ENCODE results near the gene CYFIP2. TPM values are rescaled to one million over a fixed set of nuclear protein-coding genes. Genes with fewer than 3 reads are reported as not detected.

CYFIP2 gene
- total RNA-seq, 1 donor from 2014 or later: 42.9 TPM

DNA sequence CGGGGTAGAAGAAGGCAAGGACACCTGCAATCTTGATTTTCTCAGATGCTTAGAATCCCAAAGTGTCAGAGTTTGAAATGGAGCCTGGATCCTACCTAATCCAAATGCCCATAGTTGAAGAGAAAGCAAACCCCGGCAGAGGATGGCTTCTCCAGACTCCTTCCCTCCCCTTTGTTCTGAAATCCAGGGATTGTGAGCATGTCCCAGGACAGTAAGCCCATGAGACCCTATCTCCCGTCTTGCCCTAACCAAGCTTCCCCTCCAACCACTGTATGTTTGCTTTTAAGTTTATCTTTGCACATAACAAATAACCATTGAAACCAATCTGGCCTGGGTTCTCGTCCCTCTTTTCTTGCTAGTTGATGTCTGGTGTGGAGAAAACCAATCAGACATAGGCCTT lies 115.8 kb downstream of the CYFIP2 start:
- TF ChIP-seq, protein P1, sequence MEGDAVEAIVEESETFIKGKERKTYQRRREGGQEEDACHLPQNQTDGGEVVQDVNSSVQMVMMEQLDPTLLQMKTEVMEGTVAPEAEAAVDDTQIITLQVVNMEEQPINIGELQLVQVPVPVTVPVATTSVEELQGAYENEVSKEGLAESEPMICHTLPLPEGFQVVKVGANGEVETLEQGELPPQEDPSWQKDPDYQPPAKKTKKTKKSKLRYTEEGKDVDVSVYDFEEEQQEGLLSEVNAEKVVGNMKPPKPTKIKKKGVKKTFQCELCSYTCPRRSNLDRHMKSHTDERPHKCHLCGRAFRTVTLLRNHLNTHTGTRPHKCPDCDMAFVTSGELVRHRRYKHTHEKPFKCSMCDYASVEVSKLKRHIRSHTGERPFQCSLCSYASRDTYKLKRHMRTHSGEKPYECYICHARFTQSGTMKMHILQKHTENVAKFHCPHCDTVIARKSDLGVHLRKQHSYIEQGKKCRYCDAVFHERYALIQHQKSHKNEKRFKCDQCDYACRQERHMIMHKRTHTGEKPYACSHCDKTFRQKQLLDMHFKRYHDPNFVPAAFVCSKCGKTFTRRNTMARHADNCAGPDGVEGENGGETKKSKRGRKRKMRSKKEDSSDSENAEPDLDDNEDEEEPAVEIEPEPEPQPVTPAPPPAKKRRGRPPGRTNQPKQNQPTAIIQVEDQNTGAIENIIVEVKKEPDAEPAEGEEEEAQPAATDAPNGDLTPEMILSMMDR (IDR thresholded peaks at IDR 0.05; ENCODE audit: unreplicated experiment): no peak
- Mint-ChIP-seq H3K4me3 (ENCODE audit: unreplicated experiment) (no peak overlapping the region), H3K36me3 (ENCODE audit: low read depth, unreplicated experiment) (peaks cover 17% of the 10 kb centered on the region), H3K27me3 (ENCODE audit: unreplicated experiment) (peaks cover 2% of the 10 kb centered on the region), H3K27ac (ENCODE audit: unreplicated experiment) (no peak overlapping the region), H3K9me3 (ENCODE audit: unreplicated experiment) (no peaks in the 10 kb centered on the region), H3K4me1 (ENCODE audit: unreplicated experiment) (peaks cover 12% of the 10 kb centered on the region)
- no peak for DNase-seq (ENCODE audit: low spot score)

DNA sequence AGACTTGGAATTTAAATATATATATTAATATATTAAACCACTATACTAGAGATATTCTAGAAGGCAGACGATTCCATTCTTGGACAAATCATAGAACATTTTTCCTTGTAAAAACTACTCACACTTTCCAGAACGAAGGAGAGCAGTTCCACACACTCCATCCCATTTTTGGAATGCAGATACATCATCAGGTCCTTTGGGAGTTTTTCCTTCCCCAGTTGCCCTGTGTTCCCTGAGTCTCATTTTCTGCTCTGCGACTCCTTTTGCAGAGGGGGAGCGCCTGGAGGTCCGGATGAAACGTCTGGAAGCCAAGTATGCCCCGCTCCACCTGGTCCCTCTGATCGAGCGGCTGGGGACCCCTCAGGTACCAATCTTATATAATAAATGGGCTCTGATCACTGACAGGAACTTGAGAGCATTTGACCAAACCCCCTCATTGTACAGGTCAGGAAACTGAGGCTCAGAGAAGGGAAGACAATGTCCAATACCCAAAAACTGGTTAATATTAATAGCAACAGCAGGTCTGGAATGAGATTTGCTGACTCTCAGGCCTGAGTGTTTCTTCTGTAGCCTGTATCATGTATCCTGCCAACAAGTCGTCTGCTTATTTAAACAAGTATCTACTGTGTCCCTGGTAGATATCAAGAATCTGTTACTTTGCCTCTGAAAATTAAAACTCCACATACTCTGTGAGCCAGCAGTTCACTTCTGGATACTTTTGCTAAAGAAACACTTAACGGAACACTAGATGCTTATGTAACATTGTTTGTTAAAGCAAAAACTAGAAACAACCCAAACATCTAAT lies 117.3 kb downstream of the CYFIP2 start:
- Mint-ChIP-seq H3K27ac (ENCODE audit: unreplicated experiment) (no peak overlapping the region), H3K36me3 (ENCODE audit: low read depth, unreplicated experiment) (peaks cover 10% of the 10 kb centered on the region), H3K4me3 (ENCODE audit: unreplicated experiment) (no peak overlapping the region), H3K27me3 (ENCODE audit: unreplicated experiment) (peaks cover 2% of the 10 kb centered on the region), H3K4me1 (ENCODE audit: unreplicated experiment) (peaks cover 12% of the 10 kb centered on the region), H3K9me3 (ENCODE audit: unreplicated experiment) (no peaks in the 10 kb centered on the region)
- no peak for DNase-seq (ENCODE audit: low spot score)
- TF ChIP-seq, protein P1 (IDR thresholded peaks at IDR 0.05; ENCODE audit: unreplicated experiment): no peak

DNA sequence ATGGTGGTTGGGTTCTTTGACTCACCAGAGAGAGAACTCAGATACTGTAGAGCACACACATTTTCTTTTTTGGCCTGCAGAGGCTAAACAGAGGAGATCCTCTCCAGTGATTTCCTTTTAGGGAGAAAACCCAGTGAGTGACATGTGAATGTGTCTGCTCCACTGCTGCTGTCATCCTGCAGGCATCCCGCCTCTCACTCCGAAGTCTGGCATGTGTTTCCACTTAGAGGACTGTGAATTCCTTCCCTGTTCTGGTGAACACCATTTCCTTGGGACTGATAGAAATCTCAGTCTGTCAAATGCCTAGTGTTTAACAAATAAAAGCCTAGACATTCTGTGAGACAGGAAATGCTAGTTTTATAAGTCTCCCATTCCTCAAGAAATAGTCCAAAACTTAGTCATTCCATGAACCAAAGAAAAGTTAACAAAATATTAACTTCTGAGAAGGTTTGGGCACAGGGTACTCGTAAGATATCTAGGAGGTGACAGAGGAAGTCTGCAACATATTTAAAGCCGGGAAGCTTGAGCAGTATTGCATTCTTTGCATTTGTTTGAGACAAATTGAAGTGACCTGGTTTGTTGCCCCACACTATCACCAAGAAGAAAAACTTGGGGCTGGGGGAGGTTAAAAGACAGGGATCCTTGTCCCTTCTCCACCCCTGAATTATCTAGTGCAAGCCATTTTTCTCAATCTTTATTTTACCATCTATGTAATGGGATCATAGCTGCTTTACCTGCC lies 119.2 kb downstream of the CYFIP2 start:
- Mint-ChIP-seq H3K27ac (ENCODE audit: unreplicated experiment) (peak overlapping the region; percentile 22), H3K9me3 (ENCODE audit: unreplicated experiment) (no peaks in the 10 kb centered on the region), H3K4me1 (ENCODE audit: unreplicated experiment) (peaks cover 12% of the 10 kb centered on the region), H3K4me3 (ENCODE audit: unreplicated experiment) (no peak overlapping the region), H3K27me3 (ENCODE audit: unreplicated experiment) (peaks cover 2% of the 10 kb centered on the region), H3K36me3 (ENCODE audit: low read depth, unreplicated experiment) (peaks cover 10% of the 10 kb centered on the region)
- peak; percentile 37 for DNase-seq (ENCODE audit: low spot score)
- TF ChIP-seq, protein P1 (IDR thresholded peaks at IDR 0.05; ENCODE audit: unreplicated experiment): no peak

DNA sequence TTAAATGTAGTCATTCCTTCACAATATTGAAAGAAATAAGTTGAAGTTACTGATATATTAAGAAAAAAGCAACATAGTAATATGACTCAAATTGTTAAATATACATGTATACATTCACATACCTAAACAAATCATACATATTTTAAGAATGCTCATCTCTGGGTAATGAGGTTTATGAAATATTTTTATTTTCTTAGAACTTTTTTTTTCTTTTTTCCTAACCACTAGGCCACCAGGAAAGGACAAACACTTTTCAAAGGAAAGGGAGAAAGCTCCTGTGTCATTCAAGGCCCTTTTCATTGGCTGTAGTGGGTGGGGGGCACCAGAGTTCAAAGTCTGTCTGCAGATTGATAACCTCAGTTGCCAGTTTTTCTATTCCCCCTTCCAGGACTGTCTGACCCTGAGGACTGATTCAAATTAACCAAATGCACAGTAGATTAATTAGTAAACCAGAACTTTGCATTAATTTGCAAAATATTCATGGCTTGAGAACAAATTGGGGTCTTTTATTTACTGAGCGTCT lies 121.2 kb downstream of the CYFIP2 start:
- TF ChIP-seq, protein P1 (IDR thresholded peaks at IDR 0.05; ENCODE audit: unreplicated experiment): no peak
- no peak overlapping the region for H3K4me3 Mint-ChIP-seq (ENCODE audit: unreplicated experiment)
- peaks cover 14% of the 10 kb centered on the region for H3K36me3 Mint-ChIP-seq (ENCODE audit: low read depth, unreplicated experiment)
- H3K27me3 Mint-ChIP-seq (ENCODE audit: unreplicated experiment): peaks cover 2% of the 10 kb centered on the region
- peaks cover 12% of the 10 kb centered on the region for H3K4me1 Mint-ChIP-seq (ENCODE audit: unreplicated experiment)
- no peaks in the 10 kb centered on the region for H3K9me3 Mint-ChIP-seq (ENCODE audit: unreplicated experiment)
- DNase-seq (ENCODE audit: low spot score): no peak
- no peak overlapping the region for H3K27ac Mint-ChIP-seq (ENCODE audit: unreplicated experiment)
